Endometrial microvascular endothelial cells (primary cell): ENCODE results near the gene NMNAT1. TPM values are rescaled to one million over a fixed set of nuclear protein-coding genes. Genes with fewer than 3 reads are reported as not detected.
"Not testable (repeated sequence)": the region's sequence is repeated elsewhere in the genome, so short reads cannot be mapped to it uniquely, and the experiment has no call there.

ENCODE experiments used
- in situ Hi-C: cut with HindIII; loops from 2 replicates; pipeline ENCODE4 v1.10.0; 2017; ENCODE audit warnings: low sequenced_read_pairs, low pct_unique_long_range_greater_than_20kb; ENCODE audit errors: inconsistent ontology term
- total RNA-seq: library from RNA; depleted of rRNA; stranded (reverse); fragments of >200 nt; gene quantifications from one replicate; pipeline ENCODE4 v1.2.3, GENCODE V29; 2015; ENCODE audit errors: inconsistent ontology term

NMNAT1 gene
- total RNA-seq, 1 donor from 2014 or later: 5.8 TPM

DNA sequence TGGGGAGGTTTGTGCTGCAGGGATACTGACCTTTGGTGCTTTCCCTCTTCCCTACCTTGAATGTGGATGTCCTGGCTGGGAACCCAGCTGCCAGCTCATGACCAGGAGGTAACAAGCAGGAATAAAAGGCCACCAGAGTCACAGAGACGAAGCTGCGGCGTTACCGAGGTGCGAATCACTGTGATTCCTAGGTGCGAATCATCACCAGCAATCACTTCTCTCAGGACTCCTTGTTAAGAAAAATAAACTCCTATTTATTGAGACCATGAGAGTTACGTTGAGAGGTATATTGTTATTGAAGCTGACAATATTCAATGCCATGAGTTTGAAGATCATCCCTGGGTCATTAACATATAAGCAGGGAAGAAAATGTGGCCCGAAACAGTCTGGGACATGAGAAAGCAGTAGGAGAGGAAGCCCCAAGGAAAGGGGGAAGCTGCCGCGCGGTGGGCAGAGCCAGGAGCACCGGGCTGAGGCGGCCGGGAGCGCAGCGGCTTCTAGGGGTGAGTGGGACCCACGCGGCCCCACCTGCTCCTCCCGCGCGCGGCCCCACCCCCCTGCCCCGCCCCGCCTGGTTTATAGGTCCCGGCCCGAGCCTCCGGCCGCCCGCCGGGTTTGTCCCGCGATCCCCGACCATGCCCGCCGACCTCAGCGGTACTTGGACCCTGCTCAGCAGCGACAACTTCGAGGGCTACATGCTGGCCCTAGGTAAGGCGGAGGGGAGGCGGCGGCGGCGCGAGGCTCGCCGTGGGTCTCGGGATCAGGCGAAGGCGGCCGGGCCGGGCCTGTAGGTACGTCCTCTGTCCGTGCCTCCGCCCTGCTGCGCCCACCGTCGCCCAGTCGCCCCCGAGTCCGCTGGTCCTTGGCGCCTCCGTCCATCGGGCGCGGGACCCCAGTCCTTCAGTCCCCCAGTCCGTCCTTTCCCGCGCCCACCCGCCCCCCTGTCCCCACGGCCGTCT, 53.6 kb downstream of the NMNAT1 start, which contains the start of gene RBP7:
TSS of gene RBP7 (plus strand) at position 605 of the 959 bp plus-strand sequence. CDS start at position 636, 31 bp downstream.
- in situ Hi-C loops: no loop called here

DNA sequence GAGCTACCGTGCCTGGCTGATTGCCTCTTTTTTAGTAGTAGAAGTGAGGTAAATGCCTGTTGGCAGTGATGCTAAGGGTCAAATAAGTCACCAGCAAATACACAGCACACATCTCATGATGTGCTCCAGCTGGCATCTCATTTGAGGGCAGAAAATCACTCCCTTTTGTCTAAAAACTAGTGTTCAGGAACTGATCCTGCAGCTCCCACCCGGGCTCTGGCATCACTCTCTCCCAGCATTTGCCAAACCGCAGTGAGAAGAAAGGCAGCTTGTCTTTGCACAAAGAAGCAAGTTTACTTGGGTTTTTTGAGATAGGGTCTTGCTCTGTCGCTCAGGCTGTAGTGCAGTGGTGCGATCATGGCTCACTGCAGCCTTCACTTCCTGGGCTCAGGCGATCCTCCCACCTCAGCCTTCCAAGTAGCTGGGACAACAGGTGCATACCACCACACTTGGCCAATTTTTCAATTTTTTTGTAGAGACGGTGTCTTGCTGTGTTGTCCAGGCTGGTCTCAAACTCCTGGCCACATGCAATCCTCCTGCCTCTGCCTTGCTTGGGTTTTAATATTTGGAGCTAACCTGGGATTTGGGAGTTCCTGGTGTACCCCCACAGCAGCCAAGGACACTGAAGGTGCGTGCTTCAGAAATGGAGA, 57.9 kb downstream of the NMNAT1 start:
- in situ Hi-C loops: no loop called here

DNA sequence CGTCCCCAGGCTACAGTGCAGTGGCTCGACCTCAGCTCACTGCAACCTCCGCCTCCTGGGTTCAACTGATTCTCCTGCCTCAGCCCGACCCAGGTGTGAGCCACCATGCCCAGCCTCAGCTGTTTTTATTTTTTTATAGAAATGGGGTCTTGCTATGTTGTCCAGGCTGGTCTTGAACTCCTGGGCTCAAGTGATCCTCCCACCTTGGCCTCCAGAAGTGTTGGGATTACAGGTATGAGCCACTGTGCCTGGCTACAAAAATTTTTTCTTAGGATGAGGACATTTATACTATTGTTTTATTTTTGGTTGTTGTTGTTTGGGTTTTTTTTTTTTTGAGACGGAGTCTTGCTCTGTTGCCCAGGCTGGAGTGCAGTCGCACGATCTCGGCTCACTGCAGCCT, 62.0 kb downstream of the NMNAT1 start:
- in situ Hi-C loops: not testable (repeated sequence)

DNA sequence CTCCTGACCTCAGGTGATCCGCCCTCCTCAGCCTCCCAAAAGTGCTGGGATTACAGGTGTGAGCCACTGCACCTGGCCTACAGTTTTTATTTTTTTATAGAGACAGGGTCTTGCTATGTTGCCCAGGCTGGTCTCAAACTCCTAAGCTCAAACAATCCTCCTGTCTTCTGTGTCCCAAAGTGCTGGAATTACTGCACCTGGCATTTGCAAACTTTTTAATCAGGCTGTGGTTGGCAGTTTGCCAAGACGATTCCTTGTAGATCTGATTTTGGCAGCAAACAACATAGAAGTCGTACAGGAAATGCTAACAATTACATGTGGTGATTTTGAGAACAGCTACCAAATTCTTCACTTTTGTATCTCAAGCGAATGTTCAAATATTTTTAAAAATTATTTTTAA, 63.9 kb downstream of the NMNAT1 start:
- in situ Hi-C loops: no loop called here

DNA sequence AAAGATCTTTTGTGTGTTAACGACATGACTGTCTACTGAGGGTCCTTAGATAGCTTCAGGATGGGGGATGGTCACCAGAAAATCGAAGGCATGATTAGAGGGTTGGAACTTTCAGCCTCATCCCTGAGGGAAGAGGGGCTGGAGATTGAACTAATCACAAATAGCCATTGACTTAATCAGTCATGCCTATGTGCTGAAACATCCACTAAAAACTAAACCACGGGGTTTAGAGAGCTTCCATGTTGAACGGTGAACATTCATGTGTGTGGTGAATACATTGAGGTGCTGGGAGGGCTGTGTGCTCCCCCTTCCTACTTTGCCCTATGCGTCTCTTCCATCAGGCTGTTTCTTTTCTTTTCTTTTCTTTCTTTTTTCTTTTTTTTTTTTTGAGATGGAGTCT, 70.7 kb downstream of the NMNAT1 start:
- in situ Hi-C loops: no loop called here

DNA sequence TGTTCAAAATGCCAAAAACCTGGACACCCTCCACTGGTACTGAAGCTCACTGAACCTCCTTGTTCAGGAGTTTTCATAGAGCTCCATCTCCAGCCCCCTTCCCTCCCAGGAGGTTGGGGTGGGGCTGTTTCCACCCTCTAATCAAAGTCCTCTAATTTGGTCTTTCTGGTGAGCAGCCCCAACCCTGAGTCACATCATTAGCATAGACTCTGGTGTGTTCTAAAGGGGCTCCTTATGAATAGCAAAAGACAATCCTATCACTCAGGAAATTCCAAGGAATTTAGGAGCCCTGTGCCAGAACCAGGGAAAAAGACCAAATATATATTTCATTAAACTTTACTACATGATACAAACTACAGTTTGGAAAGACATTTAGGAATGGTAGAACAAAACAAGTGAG, 76.3 kb downstream of the NMNAT1 start:
- in situ Hi-C loops: no loop called here

DNA sequence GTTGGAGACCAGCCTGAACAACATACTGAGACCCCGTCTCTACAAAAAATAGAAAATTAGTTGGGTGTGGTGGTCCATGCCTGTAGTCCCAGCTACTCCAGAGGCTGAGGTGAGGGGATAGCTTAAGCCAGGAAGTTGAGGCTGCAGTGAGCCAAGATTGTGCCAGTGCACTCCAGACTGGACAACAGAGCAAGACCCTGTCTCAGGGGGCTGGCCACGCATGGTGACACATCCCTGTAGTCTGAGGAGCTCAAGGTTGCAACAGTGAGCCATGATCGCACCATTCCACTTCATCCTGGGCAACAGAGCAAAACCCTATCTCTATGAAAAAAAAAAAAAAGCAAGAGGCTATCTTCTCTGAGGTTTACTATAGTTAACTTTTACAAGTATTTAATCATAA, 76.8 kb downstream of the NMNAT1 start:
- in situ Hi-C loops: no loop called here

DNA sequence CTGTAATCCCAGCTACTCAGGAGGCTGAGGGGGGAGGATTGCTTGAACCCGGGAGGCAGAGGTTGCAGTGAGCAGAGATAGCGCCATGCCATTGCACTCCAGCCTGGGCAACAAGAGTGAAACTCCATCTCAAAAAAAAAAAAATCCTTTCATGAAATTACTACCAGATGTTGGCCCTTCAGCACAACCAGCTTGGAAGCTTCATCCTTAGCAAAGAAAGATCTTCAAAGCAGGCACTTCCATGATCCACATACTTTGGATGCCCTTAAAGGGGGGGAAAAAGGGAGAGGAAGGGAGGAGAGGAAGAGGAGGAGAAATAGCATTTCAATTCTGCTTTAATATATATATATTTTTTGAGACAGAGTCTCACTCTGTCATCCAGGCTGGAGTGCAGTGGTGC, 77.4 kb downstream of the NMNAT1 start:
- in situ Hi-C loops: not testable (repeated sequence)

DNA sequence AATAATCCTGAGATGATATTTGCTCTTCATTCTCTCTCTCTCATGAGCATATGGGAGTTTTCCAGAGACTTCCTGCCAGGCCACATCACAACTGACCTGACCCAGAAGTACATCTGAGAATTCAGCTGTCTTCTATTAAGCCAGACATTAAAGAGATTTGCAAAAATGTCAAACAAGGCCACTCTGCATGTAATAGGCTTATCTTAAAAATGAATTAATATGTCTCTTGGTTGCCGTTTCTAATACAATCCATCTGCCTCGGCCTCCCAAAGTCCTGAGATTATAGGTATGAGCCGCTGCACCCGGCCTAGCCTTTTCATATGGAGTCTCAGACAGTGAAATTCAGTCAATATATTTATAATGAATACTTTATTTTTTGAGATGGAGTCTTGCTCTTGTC, 78.7 kb downstream of the NMNAT1 start:
- in situ Hi-C loops: not testable (repeated sequence)

DNA sequence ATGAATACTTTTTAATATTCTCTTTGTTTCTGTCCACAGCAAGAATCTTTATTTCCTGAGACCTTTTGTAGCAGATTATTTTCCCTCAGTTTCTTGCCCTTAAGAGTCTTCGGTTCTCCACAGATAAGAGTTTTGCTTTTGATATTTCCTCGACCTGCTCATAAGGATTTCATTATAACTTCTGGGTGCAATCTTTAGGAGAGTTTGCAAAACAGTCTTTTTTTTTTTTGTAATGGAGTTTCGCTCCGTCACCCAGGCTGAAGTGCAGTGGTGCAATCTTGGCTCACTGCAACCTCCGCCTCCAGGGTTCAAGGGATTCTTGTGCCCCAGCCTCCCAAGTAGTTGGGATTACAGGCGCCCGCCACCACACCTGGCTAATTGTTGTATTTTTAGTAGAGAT, 79.4 kb downstream of the NMNAT1 start:
- in situ Hi-C loops: no loop called here

DNA sequence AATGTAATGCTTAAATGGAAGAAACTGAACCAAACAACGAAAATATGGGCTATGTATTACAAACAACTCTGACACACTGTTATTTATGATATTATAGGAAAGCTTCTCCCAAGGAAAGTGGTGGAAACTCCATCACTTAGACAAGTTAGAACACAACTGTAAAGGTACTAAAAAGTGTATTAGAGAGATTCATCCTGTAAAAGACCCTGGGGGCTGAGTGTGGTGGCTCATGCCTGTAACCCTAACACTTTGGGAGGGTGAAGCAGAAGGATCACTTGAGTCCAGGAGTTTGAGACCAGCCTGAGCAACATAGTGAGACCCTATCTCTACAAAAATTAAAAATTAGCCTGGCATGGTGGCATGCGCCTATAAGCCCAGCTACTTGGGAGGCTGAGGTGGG, 82.1 kb downstream of the NMNAT1 start:
- in situ Hi-C loops: no loop called here

DNA sequence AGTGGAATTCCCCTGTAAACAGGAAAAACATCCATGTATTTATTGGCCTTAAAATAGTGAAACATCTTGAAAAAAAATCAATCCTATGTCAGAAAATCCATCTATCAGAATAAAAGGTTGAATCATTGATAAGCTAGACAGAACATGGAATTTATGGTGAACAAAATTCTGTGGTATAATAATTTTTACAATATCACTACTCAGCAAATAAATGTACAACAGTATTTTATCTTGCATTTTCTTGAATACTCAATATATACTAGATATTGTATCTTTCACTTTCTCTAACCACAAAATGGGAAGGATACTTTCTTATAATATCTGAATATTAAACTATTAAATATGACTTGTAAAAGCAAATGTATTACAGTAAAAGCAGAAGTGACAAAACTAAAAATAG, 83.8 kb downstream of the NMNAT1 start:
- in situ Hi-C loops: no loop called here

DNA sequence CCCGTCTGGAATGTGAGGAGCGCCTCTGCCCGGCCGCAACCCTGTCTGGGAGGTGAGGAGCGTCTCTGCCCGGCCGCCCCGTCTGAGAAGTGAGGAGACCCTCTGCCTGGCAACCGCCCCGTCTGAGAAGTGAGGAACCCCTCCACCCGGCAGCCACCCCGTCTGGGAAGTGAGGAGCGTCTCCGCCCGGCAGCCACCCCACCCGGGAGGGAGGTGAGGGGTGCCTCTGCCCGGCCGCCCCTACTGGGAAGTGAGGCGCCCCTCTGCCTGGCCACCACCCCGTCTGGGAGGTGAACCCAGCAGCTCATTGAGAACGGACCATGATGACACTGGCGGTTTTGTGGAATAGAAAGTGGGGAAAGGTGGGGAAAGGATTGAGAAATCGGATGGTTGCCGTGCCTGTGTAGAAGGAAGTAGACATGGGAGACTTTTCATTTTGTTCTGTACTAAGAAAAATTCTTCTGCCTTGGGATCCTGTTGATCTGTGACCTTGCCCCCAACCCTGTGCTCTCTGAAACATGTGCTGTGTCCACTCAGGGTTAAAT, 85.8 kb downstream of the NMNAT1 start:
- in situ Hi-C loops: not testable (repeated sequence)

DNA sequence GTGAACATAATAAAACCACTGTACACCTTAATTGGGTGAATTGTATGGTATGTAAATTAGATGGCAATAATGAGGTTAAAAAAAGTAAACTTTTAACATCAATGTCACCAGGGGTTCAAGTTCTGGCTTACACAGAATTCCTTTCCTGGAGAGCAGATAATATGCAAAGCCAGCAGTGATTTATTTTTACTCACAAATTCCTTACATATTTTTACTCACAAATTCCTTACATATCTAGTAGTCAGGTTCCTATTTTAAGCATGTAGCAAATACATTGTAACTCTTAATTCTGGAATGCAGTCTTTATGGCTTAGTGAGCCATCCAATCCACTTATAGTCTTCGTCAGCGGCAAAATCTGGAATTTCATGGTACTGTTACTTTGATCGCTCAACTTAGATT, 88.2 kb downstream of the NMNAT1 start:
- in situ Hi-C loops: no loop called here

DNA sequence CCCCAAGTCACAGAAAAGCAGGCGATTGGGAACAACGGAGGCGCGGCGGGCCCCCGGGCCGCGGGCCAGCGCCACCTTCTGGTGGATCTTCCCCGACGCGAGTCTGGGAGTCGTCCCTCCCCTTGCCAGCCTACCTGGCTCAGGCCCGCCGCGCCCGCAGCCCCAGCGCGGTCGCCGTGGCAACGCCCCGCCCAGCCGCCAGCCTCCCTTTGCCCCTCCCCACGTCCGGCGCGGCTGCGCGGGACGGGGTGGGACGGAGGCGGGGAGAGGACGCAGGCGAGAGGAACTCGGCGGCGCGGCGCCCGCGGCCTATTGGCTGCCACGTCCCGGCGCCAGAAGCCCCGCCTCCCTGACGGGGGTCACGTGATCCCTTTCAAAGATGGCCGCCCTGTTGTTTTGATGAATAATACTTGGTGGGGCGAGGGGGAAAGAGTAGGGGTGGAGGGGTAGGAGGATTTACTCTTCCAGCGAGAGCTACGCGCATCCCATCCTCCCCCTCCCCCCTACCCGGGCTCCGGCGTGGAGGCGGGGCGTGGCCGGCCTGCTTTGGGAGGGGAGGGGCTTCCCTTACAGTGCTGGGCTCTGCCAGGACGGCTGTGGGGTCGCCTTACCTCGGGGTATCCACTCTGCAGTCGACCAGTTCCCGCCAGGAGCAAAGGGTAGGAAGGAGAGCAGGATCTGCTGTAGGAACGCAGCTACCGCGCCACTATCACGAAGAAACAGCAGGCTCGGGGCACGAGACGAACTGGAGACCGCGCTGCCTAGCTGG, 89.5 kb downstream of the NMNAT1 start, which contains the start of gene UBE4B:
TSS of gene UBE4B (plus strand) at position 369 of the 769 bp plus-strand sequence. CDS start 713 bp downstream, outside the sequence.
- in situ Hi-C loops: no loop called here

DNA sequence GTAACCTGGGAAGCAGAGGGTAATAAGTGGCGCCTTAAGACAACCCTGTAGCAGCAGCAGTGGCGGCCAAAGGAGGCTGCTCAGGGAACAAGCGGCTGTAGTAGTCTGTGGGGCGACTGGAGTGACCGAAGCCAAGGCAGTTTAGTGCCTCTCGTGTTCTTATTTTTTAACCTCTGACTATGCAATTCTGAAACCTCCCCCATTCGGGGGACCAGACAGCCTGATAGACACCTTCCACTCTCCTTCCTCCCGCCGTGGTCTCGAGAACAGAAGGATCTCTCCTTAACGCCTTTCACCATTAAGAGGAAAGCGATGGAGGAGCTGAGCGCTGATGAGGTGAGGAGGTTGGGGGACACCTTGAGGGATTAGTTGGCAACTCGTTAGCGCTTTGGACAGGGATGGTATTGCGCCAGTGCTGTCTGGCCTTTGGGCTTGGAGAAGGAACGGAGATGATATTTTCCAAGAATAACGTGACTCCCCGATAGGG, 90.1 kb downstream of the NMNAT1 start:
- in situ Hi-C loops: no loop called here
